Measurements from ENCODE around the gene RRP1. TPM values are rescaled to one million over a fixed set of nuclear protein-coding genes. Genes with fewer than 3 reads are reported as not detected.

The RRP1 gene
- total RNA-seq, 1 donor from 2014 or later: 52.0 TPM

DNA sequence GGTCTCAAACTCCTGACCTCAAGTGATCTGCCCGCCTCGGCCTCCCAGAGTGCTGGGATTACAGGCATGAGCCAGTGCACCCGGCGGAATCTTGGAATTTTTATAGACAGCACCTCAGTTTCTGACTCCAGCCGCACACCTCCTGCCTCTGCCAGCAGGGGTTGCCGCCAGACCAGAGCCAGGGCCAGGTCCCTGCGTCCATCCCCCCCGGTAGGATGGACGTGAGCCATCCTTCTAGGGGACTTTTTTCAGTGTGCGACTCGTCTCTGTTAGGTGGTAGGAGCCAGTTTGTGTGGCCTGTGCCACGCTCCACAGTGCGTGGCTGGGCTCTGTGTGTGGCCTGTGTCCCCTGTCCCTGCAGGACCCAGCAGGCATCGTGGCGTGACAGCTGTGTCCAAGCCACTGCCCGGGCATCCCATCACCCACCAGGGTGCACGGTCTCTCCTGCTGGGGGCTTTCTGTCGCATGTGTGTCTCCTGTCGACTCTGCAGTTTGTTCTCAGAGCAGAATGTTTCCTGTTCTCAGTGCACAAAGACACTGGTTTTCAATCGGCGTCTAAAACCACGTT, 28.9 kb upstream of the RRP1 start:
- TF ChIP-seq, protein P1, sequence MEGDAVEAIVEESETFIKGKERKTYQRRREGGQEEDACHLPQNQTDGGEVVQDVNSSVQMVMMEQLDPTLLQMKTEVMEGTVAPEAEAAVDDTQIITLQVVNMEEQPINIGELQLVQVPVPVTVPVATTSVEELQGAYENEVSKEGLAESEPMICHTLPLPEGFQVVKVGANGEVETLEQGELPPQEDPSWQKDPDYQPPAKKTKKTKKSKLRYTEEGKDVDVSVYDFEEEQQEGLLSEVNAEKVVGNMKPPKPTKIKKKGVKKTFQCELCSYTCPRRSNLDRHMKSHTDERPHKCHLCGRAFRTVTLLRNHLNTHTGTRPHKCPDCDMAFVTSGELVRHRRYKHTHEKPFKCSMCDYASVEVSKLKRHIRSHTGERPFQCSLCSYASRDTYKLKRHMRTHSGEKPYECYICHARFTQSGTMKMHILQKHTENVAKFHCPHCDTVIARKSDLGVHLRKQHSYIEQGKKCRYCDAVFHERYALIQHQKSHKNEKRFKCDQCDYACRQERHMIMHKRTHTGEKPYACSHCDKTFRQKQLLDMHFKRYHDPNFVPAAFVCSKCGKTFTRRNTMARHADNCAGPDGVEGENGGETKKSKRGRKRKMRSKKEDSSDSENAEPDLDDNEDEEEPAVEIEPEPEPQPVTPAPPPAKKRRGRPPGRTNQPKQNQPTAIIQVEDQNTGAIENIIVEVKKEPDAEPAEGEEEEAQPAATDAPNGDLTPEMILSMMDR (IDR thresholded peaks at IDR 0.05): no peak
- DNase-seq (ENCODE audit: low spot score in 2 of 2): no peak
- peaks cover 25 to 48% of the 10 kb centered on the region in 2 donors for H3K36me3 ChIP-seq
- intact Hi-C loops (cut with DNase I): no loop called here
- H3K27ac ChIP-seq: no peak overlapping the region
- no peak overlapping the region for H3K4me3 ChIP-seq
- peaks cover 9 to 15% of the 10 kb centered on the region in 2 donors for H3K4me1 ChIP-seq
- H3K9me3 ChIP-seq: no peaks in the 10 kb centered on the region
- H3K27me3 ChIP-seq: no peaks in the 10 kb centered on the region

DNA sequence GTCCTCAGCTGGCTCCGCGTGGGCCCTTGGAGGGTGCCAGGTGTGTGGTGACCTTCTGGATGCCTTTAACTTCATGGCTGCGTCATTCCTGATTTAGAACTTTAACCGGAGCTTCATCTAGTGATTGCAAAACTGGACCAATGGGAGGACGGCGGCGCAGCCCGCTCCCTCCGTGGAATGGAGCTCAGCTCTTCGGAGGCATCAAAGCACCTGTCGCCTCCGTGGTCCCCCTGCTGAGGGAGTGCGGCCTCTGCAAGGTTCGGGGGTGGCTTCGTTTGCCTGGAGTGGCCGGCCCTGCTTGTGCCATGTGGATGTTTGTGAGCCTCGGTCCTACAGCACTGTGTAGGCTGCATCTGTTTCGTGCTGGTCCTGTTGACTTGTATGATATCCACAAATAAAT, 27.5 kb upstream of the RRP1 start:
- DNase-seq (ENCODE audit: low spot score in 2 of 2): no peak
- Histone ChIP-seq H3K27me3 (no peaks in the 10 kb centered on the region), H3K27ac (no peak overlapping the region), H3K4me3 (no peak overlapping the region), H3K36me3 (peaks cover 12 to 34% of the 10 kb centered on the region in 2 donors), H3K9me3 (no peaks in the 10 kb centered on the region), H3K4me1 (peaks cover 9 to 10% of the 10 kb centered on the region in 2 donors)
- TF ChIP-seq, protein P1 (IDR thresholded peaks at IDR 0.05): no peak
- intact Hi-C loops (cut with DNase I): no loop called here

DNA sequence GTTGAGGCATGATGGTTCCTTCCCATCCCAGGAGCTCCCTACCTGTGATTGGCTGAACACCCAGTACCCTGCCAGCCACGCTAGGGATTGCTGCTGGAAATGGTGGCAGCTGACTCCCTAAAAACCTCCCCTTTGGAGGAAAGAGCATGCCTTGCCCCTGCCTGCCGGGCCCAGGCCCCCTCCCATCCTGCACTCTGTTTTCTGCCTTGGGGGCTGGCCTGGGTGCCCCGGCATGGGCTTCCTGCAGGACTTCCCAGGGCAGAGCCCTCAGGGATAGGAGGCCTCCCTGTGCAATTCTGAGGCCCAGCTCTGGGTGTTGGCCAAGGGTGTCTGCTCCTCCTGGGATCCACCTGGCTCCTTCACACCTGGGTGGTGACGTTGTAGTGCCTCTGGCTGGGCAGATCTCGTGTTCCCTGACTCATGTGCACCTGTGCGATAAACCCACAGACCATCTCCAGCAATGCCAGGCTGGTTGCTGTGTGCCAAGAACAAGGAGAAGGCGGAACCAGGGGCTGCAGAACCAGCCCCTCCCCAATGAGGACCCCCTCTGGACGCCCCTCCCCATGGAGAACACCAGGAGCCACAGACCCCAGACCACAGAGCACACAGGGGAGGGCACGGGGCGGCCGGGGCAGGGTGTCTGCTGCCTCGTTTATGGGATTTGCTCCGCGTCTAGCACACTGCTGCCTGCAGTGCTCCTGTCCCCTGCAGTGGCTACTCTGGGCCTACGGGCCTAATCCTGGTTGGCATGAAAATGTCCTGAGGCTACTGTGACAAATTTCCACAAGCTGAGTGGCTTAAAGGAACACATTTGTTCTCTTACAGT, 26.9 kb upstream of the RRP1 start:
- TF ChIP-seq, protein P1 (IDR thresholded peaks at IDR 0.05): no peak
- DNase-seq (ENCODE audit: low spot score in 2 of 2): no peak

DNA sequence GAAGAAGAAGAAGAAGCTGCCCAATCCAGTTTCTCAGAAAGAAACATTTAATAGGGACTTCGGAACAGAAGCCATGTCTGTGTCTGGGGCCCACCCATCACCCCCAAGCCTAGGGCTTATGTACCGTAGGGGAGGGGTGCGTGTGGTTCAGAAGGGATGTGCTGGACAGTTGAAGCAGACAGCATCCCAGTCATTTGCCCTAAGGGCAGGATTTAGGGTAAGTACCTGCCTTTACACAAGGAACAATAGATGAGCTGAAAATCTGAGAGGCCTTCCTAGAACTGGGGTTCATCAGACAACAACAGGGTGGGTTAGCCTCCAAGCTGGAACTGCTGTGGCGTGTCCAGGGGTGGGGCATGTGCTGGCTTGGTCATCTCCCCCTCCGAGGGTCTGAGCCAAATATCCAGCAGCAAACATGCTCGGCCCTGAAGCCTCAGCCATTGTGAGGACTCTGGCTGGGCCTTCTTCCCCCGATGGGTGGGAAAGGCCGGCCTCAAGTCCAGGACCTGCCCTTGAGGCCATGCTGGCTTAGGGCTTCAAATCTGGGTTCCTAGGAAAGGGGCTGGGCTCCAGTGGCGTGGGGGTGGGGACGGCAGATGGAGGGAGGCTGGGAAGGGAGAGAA, 25.4 kb upstream of the RRP1 start:
- H3K36me3 ChIP-seq: peaks cover 12 to 31% of the 10 kb centered on the region in 2 donors
- intact Hi-C loops (cut with DNase I): no loop called here
- no peak overlapping the region for H3K4me3 ChIP-seq
- no peaks in the 10 kb centered on the region for H3K27me3 ChIP-seq
- H3K4me1 ChIP-seq: peaks cover 0 to 3% of the 10 kb centered on the region in 2 donors
- peak overlapping the region in 1 of 2 donors; percentile 34 for H3K27ac ChIP-seq
- no peaks in the 10 kb centered on the region for H3K9me3 ChIP-seq
- no peak for DNase-seq (ENCODE audit: low spot score in 2 of 2)
- TF ChIP-seq, protein P1 (IDR thresholded peaks at IDR 0.05): no peak

More for the DNA sequence above, 26.9 kb upstream of the RRP1 start:
- intact Hi-C loops (cut with DNase I): no loop called here
- peaks cover 12 to 31% of the 10 kb centered on the region in 2 donors for H3K36me3 ChIP-seq
- no peak overlapping the region for H3K4me3 ChIP-seq
- H3K27ac ChIP-seq: no peak overlapping the region
- peaks cover 4% of the 10 kb centered on the region in 2 donors for H3K4me1 ChIP-seq
- H3K9me3 ChIP-seq: no peaks in the 10 kb centered on the region
- no peaks in the 10 kb centered on the region for H3K27me3 ChIP-seq

DNA sequence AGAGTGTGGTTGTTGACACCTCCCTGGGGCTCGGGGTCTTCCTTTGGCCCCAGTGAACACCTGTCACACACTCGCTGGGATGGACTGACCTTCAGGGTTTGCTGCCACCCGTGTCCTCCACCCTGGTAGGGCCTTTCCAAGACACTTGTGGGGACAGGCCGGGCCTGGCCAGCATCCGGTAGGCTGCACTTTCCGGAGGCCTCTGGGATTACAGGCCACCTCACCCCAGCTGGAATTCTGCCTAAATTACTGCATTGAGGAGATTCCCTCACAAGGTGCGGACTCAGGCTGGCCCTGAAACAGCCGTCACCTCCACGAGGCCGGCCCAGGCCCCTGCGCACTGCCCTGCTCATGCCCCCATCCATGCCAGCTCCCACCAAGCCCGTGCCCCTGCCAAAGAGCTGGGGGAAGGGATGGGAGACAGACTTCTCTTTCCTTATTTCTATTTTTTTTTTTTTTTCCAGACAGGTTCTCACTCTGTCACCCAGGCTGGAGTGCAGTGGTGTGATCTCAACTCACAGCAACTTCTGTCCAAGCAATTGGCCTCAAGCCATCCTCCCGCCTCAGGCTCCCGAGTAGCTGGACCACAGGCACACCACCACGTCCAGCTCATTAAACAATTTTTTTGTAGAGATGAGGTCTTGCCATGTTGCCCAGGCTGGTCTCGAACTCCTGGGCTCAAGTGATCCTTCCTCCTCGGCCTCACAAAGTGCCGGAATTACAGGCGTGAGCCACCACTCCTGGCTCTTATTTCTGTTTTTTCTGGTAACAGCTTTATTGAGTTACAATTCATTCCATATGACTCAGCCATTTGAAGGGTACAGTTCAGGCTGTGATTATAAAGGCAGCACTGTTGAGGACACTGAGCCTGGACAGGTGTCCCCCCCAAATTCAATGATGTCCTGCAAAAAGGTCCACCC, 24.5 kb upstream of the RRP1 start:
- no peak for DNase-seq (ENCODE audit: low spot score in 2 of 2)
- no peaks in the 10 kb centered on the region for H3K9me3 ChIP-seq
- no peaks in the 10 kb centered on the region for H3K27me3 ChIP-seq
- H3K36me3 ChIP-seq: peaks cover 12 to 23% of the 10 kb centered on the region in 2 donors
- peak overlapping the region in 1 of 2 donors; percentile 34 for H3K27ac ChIP-seq
- intact Hi-C loops (cut with DNase I): no loop called here
- peaks cover 0 to 3% of the 10 kb centered on the region in 2 donors for H3K4me1 ChIP-seq
- no peak overlapping the region for H3K4me3 ChIP-seq
- TF ChIP-seq, protein P1 (IDR thresholded peaks at IDR 0.05): no peak
